Neural cell (in vitro differentiated cells): ENCODE measurements around the gene MAP3K20. TPM values are rescaled to one million over a fixed set of nuclear protein-coding genes. Genes with fewer than 3 reads are reported as not detected.

Experiments used
- H2AFZ ChIP-seq: fragments of 200-600, 300-800 bp; sonication (generic), shearing (Covaris generic); 2 replicates; pipeline ENCODE4 v1.6.0; 2014; ENCODE audit warnings: low read depth, mild to moderate bottlenecking, antibody characterized with exemption, low read length, moderate library complexity
- H3F3A ChIP-seq: fragments of 200-600 bp; shearing (Covaris generic); 2 replicates; pipeline ENCODE4 v1.6.1; 2016; ENCODE audit warnings: mild to moderate bottlenecking, moderate library complexity, mixed read lengths, antibody characterized with exemption, low read length; ENCODE audit not compliant: insufficient read depth, poor library complexity, severe bottlenecking
- H3K27ac ChIP-seq: fragments of 200-600, 300-800 bp; sonication (generic), shearing (Covaris generic); 2 replicates; pipeline ENCODE4 v1.5.1; 2014; ENCODE audit warnings: mild to moderate bottlenecking, low read length, moderate library complexity
- H3K27me3 ChIP-seq: fragments of 300-800, 200-600 bp; sonication (generic), shearing (Covaris generic); 2 replicates; pipeline ENCODE4 v1.6.0; 2014; ENCODE audit warnings: mild to moderate bottlenecking, low read depth, low read length, moderate library complexity; ENCODE audit not compliant: insufficient read depth
- H3K36me3 ChIP-seq: fragments of 300-800, 200-600 bp; sonication (generic), shearing (Covaris generic); 2 replicates; pipeline ENCODE4 v1.5.1; 2014; ENCODE audit warnings: mild to moderate bottlenecking, antibody characterized with exemption, low read length, moderate library complexity; ENCODE audit not compliant: insufficient read depth
- H3K4me2 ChIP-seq: fragments of 300-800, 200-600 bp; sonication (generic), shearing (Covaris generic); 2 replicates; pipeline ENCODE4 v1.6.0; 2014; ENCODE audit warnings: mild to moderate bottlenecking, low read length
- H3K4me3 ChIP-seq: fragments of 300-800, 200-600 bp; sonication (generic), shearing (Covaris generic); 2 replicates; pipeline ENCODE4 v1.5.1; 2014; ENCODE audit warnings: mild to moderate bottlenecking, low read length, moderate library complexity
- H3K79me2 ChIP-seq: fragments of 200-600 bp; shearing (Covaris generic); replicated peaks from 2 replicates; pipeline ENCODE4 v1.6.0; 2014; ENCODE audit warnings: mild to moderate bottlenecking, low read length, moderate library complexity; ENCODE audit not compliant: insufficient read depth
- H3K9ac ChIP-seq: fragments of 300-800, 200-600 bp; sonication (generic), shearing (Covaris generic); 2 replicates; pipeline ENCODE4 v1.6.1; 2016; ENCODE audit warnings: mild to moderate bottlenecking, low read length, mixed read lengths
- H3K9me2 ChIP-seq: fragments of 200-600 bp; shearing (Covaris generic); 2 replicates; pipeline ENCODE4 v1.6.1; 2016; ENCODE audit warnings: mild to moderate bottlenecking, low read length, mixed read lengths; ENCODE audit not compliant: insufficient read depth
- H3K9me3 ChIP-seq: fragments of 200-600, 300-800 bp; sonication (generic), shearing (Covaris generic); 2 replicates; pipeline ENCODE4 v1.6.1; 2016; ENCODE audit warnings: mild to moderate bottlenecking, mixed run types, low read length, moderate library complexity, mixed read lengths
- H4K20me1 ChIP-seq: fragments of 200-600 bp; shearing (Covaris generic); 2 replicates; pipeline ENCODE4 v1.6.1; 2016; ENCODE audit warnings: mild to moderate bottlenecking, mixed run types; ENCODE audit not compliant: insufficient read depth
- CTCF ChIP-seq: fragments of 450-650 bp; IDR thresholded peaks from 2 replicates; pipeline ENCODE4 v1.5.1; 2014; ENCODE audit warnings: antibody characterized with exemption, mild to moderate bottlenecking, moderate library complexity; ENCODE audit not compliant: poor library complexity, severe bottlenecking
- EP300 ChIP-seq: fragments of 450-650 bp; conservative IDR thresholded peaks from 2 replicates; pipeline ENCODE4 v1.6.1; 2014; ENCODE audit warnings: antibody characterized with exemption, mild to moderate bottlenecking, moderate library complexity; ENCODE audit not compliant: poor library complexity, severe bottlenecking
- EZH2 ChIP-seq: fragments of 200-600, 300-800 bp; shearing (Covaris generic), sonication (generic); IDR thresholded peaks from 2 replicates; pipeline ENCODE4 v1.6.1; 2014; ENCODE audit warnings: antibody characterized with exemption, low read length, borderline replicate concordance, mild to moderate bottlenecking; ENCODE audit not compliant: insufficient read depth, poor library complexity, severe bottlenecking
- MXI1 ChIP-seq: fragments of 450-650 bp; conservative IDR thresholded peaks from 2 replicates; pipeline ENCODE4 v1.6.1; 2014; ENCODE audit warnings: antibody characterized with exemption, mild to moderate bottlenecking; ENCODE audit not compliant: poor library complexity, severe bottlenecking
- POLR2AphosphoS5 ChIP-seq: IDR thresholded peaks from 2 replicates; pipeline ENCODE4 v1.6.1; 2012
- RAD21 ChIP-seq: fragments of 450-650 bp; conservative IDR thresholded peaks from 2 replicates; pipeline ENCODE4 v1.6.1; 2014; ENCODE audit warnings: antibody characterized with exemption, mild to moderate bottlenecking, moderate library complexity
- SMC3 ChIP-seq: fragments of 450-650 bp; conservative IDR thresholded peaks from 2 replicates; pipeline ENCODE4 v1.6.1; 2014; ENCODE audit warnings: antibody characterized with exemption, mild to moderate bottlenecking, moderate library complexity; ENCODE audit not compliant: poor library complexity
- TAF1 ChIP-seq: IDR thresholded peaks from 2 replicates; pipeline ENCODE4 v1.6.1; 2012; ENCODE audit warnings: low read depth
- polyA plus RNA-seq: library from polyadenylated mRNA; depleted of rRNA; stranded (reverse); fragments of >200 nt; gene quantifications from 2 replicates; pipeline ENCODE4 v1.2.3, GENCODE V29; 2014
- TF ChIP-seq, protein P1 (sequence below): IDR thresholded peaks from 2 replicates; pipeline ENCODE4 v1.6.1; 2012; ENCODE audit warnings: borderline replicate concordance

Gene MAP3K20
- polyA plus RNA-seq, 1 donor from 2014 or later = 0.48 TPM

- no peaks in the 10 kb centered on the region for H4K20me1 ChIP-seq
- H3F3A ChIP-seq = no peaks in the 10 kb centered on the region
- no peak overlapping the region for H3K4me2 ChIP-seq
These were observed 16.4 kb upstream of the MAP3K20 start for GRCh38 chr2:173059292-173059691.

DNA sequence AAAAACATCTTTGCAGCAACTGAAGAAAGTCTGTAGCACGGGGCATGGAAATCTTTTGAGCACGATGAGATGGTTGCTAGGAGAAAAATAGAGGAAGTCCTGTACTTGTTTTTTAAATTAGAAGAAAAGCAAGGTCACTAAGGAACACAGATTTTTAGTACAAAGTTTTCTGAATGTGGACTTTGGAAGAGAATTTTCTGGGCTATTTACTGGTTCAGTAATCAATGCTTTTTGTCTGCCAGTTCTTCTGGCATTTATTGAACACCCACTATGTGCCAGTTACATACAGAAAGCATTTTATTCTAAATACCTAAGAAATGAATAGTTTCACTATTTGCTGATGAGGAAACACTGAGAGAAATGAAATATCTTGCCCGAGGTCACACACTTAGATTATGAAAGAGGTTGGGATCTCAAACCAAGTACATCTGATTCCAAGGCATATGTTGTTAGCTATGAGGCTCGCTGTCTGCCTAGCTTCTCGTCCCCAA lies 15.6 kb upstream of the MAP3K20 start:
- Histone ChIP-seq H2AFZ (no peak overlapping the region), H3K27ac (no peak overlapping the region), H3F3A (no peaks in the 10 kb centered on the region), H3K4me2 (no peak overlapping the region), H3K4me3 (no peak overlapping the region), H3K9ac (no peak overlapping the region), H3K9me3 (no peaks in the 10 kb centered on the region), H3K79me2 (no peaks in the 10 kb centered on the region), H4K20me1 (no peaks in the 10 kb centered on the region), H3K27me3 (no peaks in the 10 kb centered on the region), H3K36me3 (no peaks in the 10 kb centered on the region), H3K9me2 (no peaks in the 10 kb centered on the region)
- no peak for TF ChIP-seq CTCF
- TF ChIP-seq, protein P1, sequence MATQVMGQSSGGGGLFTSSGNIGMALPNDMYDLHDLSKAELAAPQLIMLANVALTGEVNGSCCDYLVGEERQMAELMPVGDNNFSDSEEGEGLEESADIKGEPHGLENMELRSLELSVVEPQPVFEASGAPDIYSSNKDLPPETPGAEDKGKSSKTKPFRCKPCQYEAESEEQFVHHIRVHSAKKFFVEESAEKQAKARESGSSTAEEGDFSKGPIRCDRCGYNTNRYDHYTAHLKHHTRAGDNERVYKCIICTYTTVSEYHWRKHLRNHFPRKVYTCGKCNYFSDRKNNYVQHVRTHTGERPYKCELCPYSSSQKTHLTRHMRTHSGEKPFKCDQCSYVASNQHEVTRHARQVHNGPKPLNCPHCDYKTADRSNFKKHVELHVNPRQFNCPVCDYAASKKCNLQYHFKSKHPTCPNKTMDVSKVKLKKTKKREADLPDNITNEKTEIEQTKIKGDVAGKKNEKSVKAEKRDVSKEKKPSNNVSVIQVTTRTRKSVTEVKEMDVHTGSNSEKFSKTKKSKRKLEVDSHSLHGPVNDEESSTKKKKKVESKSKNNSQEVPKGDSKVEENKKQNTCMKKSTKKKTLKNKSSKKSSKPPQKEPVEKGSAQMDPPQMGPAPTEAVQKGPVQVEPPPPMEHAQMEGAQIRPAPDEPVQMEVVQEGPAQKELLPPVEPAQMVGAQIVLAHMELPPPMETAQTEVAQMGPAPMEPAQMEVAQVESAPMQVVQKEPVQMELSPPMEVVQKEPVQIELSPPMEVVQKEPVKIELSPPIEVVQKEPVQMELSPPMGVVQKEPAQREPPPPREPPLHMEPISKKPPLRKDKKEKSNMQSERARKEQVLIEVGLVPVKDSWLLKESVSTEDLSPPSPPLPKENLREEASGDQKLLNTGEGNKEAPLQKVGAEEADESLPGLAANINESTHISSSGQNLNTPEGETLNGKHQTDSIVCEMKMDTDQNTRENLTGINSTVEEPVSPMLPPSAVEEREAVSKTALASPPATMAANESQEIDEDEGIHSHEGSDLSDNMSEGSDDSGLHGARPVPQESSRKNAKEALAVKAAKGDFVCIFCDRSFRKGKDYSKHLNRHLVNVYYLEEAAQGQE = no peak
- TF ChIP-seq SMC3 = no peak
- TF ChIP-seq RAD21 = no peak
- no peak for TF ChIP-seq EP300
- no peak for TF ChIP-seq MXI1
- no peak for TF ChIP-seq EZH2
- no peak for TF ChIP-seq TAF1
- no peak for TF ChIP-seq POLR2AphosphoS5

More at GRCh38 chr2:173059292-173059691, 16.4 kb upstream of the MAP3K20 start:
- Histone ChIP-seq H3K27me3 (no peaks in the 10 kb centered on the region), H3K27ac (no peak overlapping the region), H3K4me3 (no peak overlapping the region), H3K79me2 (no peaks in the 10 kb centered on the region), H2AFZ (no peak overlapping the region), H3K36me3 (no peaks in the 10 kb centered on the region), H3K9me2 (no peaks in the 10 kb centered on the region), H3K9me3 (no peaks in the 10 kb centered on the region), H3K9ac (no peak overlapping the region)
- no peak for TF ChIP-seq SMC3
- no peak for TF ChIP-seq EP300
- no peak for TF ChIP-seq MXI1
- TF ChIP-seq, protein P1 = no peak
- TF ChIP-seq RAD21 = no peak
- TF ChIP-seq CTCF = no peak
- no peak for TF ChIP-seq POLR2AphosphoS5
- TF ChIP-seq EZH2 = no peak
- TF ChIP-seq TAF1 = no peak
